Activated CD8-positive, alpha-beta T cell treated with anti-CD3 and anti-CD28 coated beads for 36 hours (primary cell): Measurements from ENCODE around the gene USP17L13. TPM values are rescaled to one million over a fixed set of nuclear protein-coding genes. Genes with fewer than 3 reads are reported as not detected.
"Not testable (repeated sequence)": the region's sequence is repeated elsewhere in the genome, so short reads cannot be mapped to it uniquely, and the experiment has no call there.

Experiments used
- ATAC-seq: fragments of 200-7000 bp; cut with Tn5 transposase; one replicate; pipeline ENCODE4 v1.10.0; 2021; ENCODE audit warnings: mild to moderate bottlenecking, moderate library complexity
- CTCF ChIA-PET: fragments of 350-600 bp; sonication (Branson Sonifier 250); formaldehyde crosslinking; loops from one replicate; lab custom pipeline; 2021; ENCODE audit warnings: antibody characterized with exemption; lab: Charles Lee
- POLR2A ChIA-PET: fragments of 350-600 bp; sonication (Branson Sonifier 250); formaldehyde crosslinking; loops from one replicate; lab custom pipeline; 2021; ENCODE audit warnings: antibody characterized with exemption; lab: Charles Lee
- DNase-seq: peaks from one replicate; pipeline ENCODE4 v3.0.0-alpha.2; 2020
- H3K27ac Mint-ChIP-seq: one replicate; pipeline ENCODE4 v1.8.0; 2021; ENCODE audit warnings: mild to moderate bottlenecking, mixed read lengths
- H3K27me3 Mint-ChIP-seq: one replicate; pipeline ENCODE4 v1.8.0; 2021; ENCODE audit warnings: mixed read lengths
- H3K36me3 Mint-ChIP-seq: one replicate; pipeline ENCODE4 v1.8.0; 2021; ENCODE audit warnings: low read depth, mixed read lengths
- H3K4me1 Mint-ChIP-seq: one replicate; pipeline ENCODE4 v1.8.0; 2021; ENCODE audit warnings: low read depth, mixed read lengths
- H3K4me3 Mint-ChIP-seq: one replicate; pipeline ENCODE4 v1.8.0; 2021; ENCODE audit warnings: mild to moderate bottlenecking, moderate library complexity, mixed read lengths
- H3K9me3 Mint-ChIP-seq: one replicate; pipeline ENCODE4 v1.8.0; 2021; ENCODE audit warnings: mixed read lengths
- intact Hi-C: fragments of 100-400 bp; cut with micrococcal nuclease; formaldehyde crosslinking; loops from one replicate; pipeline ENCODE4 v1.10.0; 2022
- total RNA-seq, 2 experiments: library from RNA; stranded (reverse); gene quantifications; one replicate each; pipeline ENCODE4 v1.2.3, GENCODE V29; 2021

The USP17L13 gene
- total RNA-seq, 2 experiments from 2014 or later, result not detected

DNA sequence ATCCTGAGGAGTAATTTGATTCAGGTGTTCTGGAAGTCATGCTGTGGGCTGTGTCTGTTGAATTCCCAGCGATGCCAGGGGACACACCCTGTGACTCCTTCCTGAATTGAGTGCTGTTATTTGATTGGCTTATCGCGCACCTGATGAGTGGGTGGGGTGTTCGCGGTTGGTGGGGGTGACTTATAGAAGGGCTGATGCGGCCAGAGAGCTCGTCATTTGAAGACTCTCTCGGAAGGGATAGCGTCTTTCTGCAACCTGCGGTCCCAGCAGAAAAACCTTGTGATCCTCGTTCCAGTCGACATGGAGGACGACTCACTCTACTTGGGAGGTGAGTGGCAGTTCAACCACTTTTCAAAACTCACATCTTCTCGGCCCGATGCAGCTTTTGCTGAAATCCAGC, 33.1 kb downstream of the USP17L13 start, which contains the start of gene USP17L20:
USP17L20 (plus strand) TSS at position 301 of the 400 bp plus-strand sequence; CDS start at position 301, 0 bp downstream.
- H3K36me3 Mint-ChIP-seq, CTCF ChIA-PET, H3K4me1 Mint-ChIP-seq, POLR2A ChIA-PET, intact Hi-C loops, ATAC-seq, H3K27me3 Mint-ChIP-seq, H3K9me3 Mint-ChIP-seq, DNase-seq, H3K4me3 Mint-ChIP-seq, H3K27ac Mint-ChIP-seq: not testable (repeated sequence)

DNA sequence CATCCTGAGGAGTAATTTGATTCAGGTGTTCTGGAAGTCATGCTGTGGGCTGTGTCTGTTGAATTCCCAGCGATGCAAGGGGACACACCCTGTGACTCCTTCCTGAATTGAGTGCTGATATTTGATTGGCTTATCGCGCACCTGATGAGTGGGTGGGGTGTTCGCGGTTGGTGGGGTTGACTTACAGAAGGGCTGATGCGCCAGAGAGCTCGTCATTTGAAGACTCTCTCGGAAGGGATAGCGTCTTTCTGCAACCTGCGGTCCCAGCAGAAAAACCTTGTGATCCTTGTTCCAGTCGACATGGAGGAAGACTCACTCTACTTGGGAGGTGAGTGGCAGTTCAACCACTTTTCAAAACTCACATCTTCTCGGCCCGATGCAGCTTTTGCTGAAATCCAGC, 37.9 kb downstream of the USP17L13 start, which contains the start of gene USP17L21:
USP17L21 (plus strand) TSS at position 301 of the 400 bp plus-strand sequence; CDS start at position 301, 0 bp downstream.
- H3K27ac Mint-ChIP-seq, H3K9me3 Mint-ChIP-seq, POLR2A ChIA-PET, CTCF ChIA-PET, ATAC-seq, H3K4me1 Mint-ChIP-seq, H3K4me3 Mint-ChIP-seq, intact Hi-C loops, H3K36me3 Mint-ChIP-seq, H3K27me3 Mint-ChIP-seq, DNase-seq: not testable (repeated sequence)

DNA sequence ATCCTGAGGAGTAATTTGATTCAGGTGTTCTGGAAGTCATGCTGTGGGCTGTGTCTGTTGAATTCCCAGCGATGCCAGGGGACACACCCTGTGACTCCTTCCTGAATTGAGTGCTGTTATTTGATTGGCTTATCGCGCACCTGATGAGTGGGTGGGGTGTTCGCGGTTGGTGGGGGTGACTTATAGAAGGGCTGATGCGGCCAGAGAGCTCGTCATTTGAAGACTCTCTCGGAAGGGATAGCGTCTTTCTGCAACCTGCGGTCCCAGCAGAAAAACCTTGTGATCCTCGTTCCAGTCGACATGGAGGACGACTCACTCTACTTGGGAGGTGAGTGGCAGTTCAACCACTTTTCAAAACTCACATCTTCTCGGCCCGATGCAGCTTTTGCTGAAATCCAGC, 42.6 kb downstream of the USP17L13 start, which contains the start of gene USP17L22:
USP17L22 (plus strand) TSS at position 301 of the 400 bp plus-strand sequence; CDS start at position 301, 0 bp downstream.
- POLR2A ChIA-PET, H3K4me3 Mint-ChIP-seq, H3K36me3 Mint-ChIP-seq, DNase-seq, H3K27ac Mint-ChIP-seq, ATAC-seq, CTCF ChIA-PET, H3K9me3 Mint-ChIP-seq, H3K27me3 Mint-ChIP-seq, H3K4me1 Mint-ChIP-seq, intact Hi-C loops: not testable (repeated sequence)

DNA sequence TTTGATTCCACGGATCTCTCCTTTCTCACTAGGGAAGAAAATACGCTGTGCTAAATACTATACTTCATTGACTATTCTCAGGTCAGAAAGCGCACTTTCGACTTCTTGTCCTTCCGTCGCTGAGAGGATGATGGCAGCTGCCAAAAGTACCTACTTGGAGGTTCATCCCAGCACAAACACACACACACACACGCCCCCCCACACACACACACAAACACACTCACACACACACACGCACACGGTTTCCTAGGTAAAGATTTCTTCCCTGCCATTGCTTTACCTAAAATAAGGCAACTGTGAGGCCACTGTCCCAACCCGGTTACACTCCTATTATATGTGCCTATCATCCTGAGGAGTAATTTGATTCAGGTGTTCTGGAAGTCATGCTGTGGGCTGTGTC, 47.0 kb downstream of the USP17L13 start:
- POLR2A ChIA-PET, CTCF ChIA-PET: not testable (repeated sequence)

More for the DNA sequence above, 47.0 kb downstream of the USP17L13 start:
- DNase-seq, result peak; percentile 1
- H3K27me3 Mint-ChIP-seq, H3K9me3 Mint-ChIP-seq, H3K36me3 Mint-ChIP-seq, intact Hi-C loops, H3K4me1 Mint-ChIP-seq, ATAC-seq, H3K27ac Mint-ChIP-seq, H3K4me3 Mint-ChIP-seq: not testable (repeated sequence)

Other genes starting within 250 kb of the USP17L13 start
- not detected for gene FAM90A26, start 54.5 kb upstream of the USP17L13 start, total RNA-seq
- not detected for gene USP17L10, start 14.2 kb upstream of the USP17L13 start, total RNA-seq
- not detected for gene USP17L11, start 9.5 kb upstream of the USP17L13 start, total RNA-seq
- gene USP17L12, start 4.7 kb upstream of the USP17L13 start, total RNA-seq, result not detected
- gene USP17L15, start 9.5 kb downstream of the USP17L13 start, total RNA-seq, result not detected
- gene USP17L17, start 19.0 kb downstream of the USP17L13 start, total RNA-seq, result not detected
- not detected for gene USP17L18, start 23.7 kb downstream of the USP17L13 start, total RNA-seq
- not detected for gene USP17L19, start 28.5 kb downstream of the USP17L13 start, total RNA-seq
- gene USP17L20, start 33.2 kb downstream of the USP17L13 start, total RNA-seq, result not detected
- not detected for gene USP17L21, start 38.0 kb downstream of the USP17L13 start, total RNA-seq
- gene USP17L22, start 42.7 kb downstream of the USP17L13 start, total RNA-seq, result not detected
- not detected for gene USP17L24, start 100.3 kb downstream of the USP17L13 start, total RNA-seq
- not detected for gene USP17L25, start 105.0 kb downstream of the USP17L13 start, total RNA-seq
- not detected for gene USP17L26, start 109.8 kb downstream of the USP17L13 start, total RNA-seq
- not detected for gene USP17L5, start 114.5 kb downstream of the USP17L13 start, total RNA-seq
- gene USP17L27, start 119.3 kb downstream of the USP17L13 start, total RNA-seq, result not detected
- gene USP17L28, start 124.0 kb downstream of the USP17L13 start, total RNA-seq, result not detected
- gene USP17L29, start 128.7 kb downstream of the USP17L13 start, total RNA-seq, result not detected
- gene USP17L30, start 138.2 kb downstream of the USP17L13 start, total RNA-seq, result not detected
- not detected for gene DEFB131A, start 219.5 kb downstream of the USP17L13 start, total RNA-seq